Mesendoderm (in vitro differentiated cells): ENCODE data around the gene FAM181A.

Experiments
- DNase-seq: peaks from one replicate; pipeline ENCODE4 v3.0.0; 2013
- H2AK5ac ChIP-seq: 2 replicates; pipeline ENCODE4 v1.6.1; 2013; ENCODE audit warnings: low read length, inconsistent platforms
- H2BK120ac ChIP-seq: 2 replicates; pipeline ENCODE4 v1.6.1; 2013; ENCODE audit warnings: low read depth, mild to moderate bottlenecking, low read length, moderate library complexity, mixed read lengths
- H2BK15ac ChIP-seq: replicated peaks from 2 replicates; pipeline ENCODE4 v1.6.1; 2013; ENCODE audit warnings: low read depth, mild to moderate bottlenecking, moderate library complexity
- H2BK5ac ChIP-seq: 2 replicates; pipeline ENCODE4 v1.6.1; 2013; ENCODE audit warnings: low read length, inconsistent platforms
- H3K18ac ChIP-seq: 2 replicates; pipeline ENCODE4 v1.6.1; 2013; ENCODE audit warnings: mild to moderate bottlenecking, low read length, mixed read lengths
- H3K23ac ChIP-seq: one replicate; pipeline ENCODE4 v1.6.1; 2013; ENCODE audit warnings: low read length
- H3K27ac ChIP-seq: 2 replicates; pipeline ENCODE4 v1.5.1; 2013; ENCODE audit warnings: low read depth, mild to moderate bottlenecking, inconsistent platforms, low read length, moderate library complexity
- H3K27me3 ChIP-seq: 2 replicates; pipeline ENCODE4 v1.6.1; 2013; ENCODE audit warnings: low read length, control low read depth, mild to moderate bottlenecking, inconsistent platforms; ENCODE audit not compliant: insufficient read depth, poor library complexity
- H3K36me3 ChIP-seq: 2 replicates; pipeline ENCODE4 v1.6.1; 2013; ENCODE audit warnings: low read length, inconsistent platforms; ENCODE audit not compliant: control insufficient read depth, insufficient read depth
- H3K4ac ChIP-seq: one replicate; pipeline ENCODE4 v1.6.1; 2013; ENCODE audit warnings: low read depth, mild to moderate bottlenecking, low read length, moderate library complexity
- H3K4me1 ChIP-seq: 2 replicates; pipeline ENCODE4 v1.6.1; 2013; ENCODE audit warnings: low read depth, low read length, inconsistent platforms; ENCODE audit not compliant: control insufficient read depth
- H3K4me2 ChIP-seq: 2 replicates; pipeline ENCODE4 v1.6.1; 2013; ENCODE audit warnings: low read length
- H3K4me3 ChIP-seq: 2 replicates; pipeline ENCODE4 v1.5.1; 2013; ENCODE audit warnings: mild to moderate bottlenecking, low read length
- H3K56ac ChIP-seq: one replicate; pipeline ENCODE4 v1.6.1; 2013; ENCODE audit warnings: low read length
- H3K79me1 ChIP-seq: 2 replicates; pipeline ENCODE4 v1.6.1; 2013; ENCODE audit warnings: low read length, inconsistent platforms
- H3K79me2 ChIP-seq: 2 replicates; pipeline ENCODE4 v1.6.1; 2013; ENCODE audit warnings: mild to moderate bottlenecking, low read length; ENCODE audit not compliant: control insufficient read depth, insufficient read depth
- H3K9ac ChIP-seq: 2 replicates; pipeline ENCODE4 v1.6.1; 2013; ENCODE audit warnings: low read length, inconsistent platforms
- H4K5ac ChIP-seq: one replicate; pipeline ENCODE4 v1.6.1; 2013; ENCODE audit warnings: low read length
- H4K8ac ChIP-seq: one replicate; pipeline ENCODE4 v1.6.1; 2013; ENCODE audit warnings: low read depth, mild to moderate bottlenecking, control low read depth, low read length, moderate library complexity
- WGBS: extraction: QIAGEN DNeasy Blood & Tissue Kit; methylation state at CpG from one replicate; pipeline ENCODE4 v1.1.7; 2013; ENCODE audit warnings: low lambda C conversion rate, missing lambda C conversion rate; ENCODE audit not compliant: insufficient coverage; ENCODE audit errors: extremely low coverage; 5-methylcytosine and 5-hydroxymethylcytosine counted together

Gene FAM181A

DNA sequence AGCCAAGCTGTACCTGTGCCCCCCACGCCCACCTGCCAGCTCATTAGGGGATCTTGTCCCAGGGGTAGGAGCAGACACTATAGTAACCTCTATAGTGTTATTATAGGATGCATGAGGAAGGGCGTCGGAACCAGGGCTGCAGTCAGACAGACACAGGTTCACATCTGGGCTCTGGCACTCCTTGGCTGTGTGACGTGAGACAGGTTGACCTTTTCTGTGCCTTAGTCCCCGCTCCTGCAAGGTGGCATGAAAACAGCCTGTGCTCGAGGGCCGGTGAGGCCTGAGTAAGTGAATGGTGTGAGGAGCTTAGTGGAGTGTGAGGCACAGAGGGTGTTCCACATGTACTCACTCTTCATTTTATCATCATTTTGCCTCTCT lies 30.2 kb downstream of the FAM181A start:
- no peaks in the 10 kb centered on the region for H3K79me2 ChIP-seq
- H3K4me3 ChIP-seq, result no peak overlapping the region
- H3K4me2 ChIP-seq, result no peak overlapping the region

DNA sequence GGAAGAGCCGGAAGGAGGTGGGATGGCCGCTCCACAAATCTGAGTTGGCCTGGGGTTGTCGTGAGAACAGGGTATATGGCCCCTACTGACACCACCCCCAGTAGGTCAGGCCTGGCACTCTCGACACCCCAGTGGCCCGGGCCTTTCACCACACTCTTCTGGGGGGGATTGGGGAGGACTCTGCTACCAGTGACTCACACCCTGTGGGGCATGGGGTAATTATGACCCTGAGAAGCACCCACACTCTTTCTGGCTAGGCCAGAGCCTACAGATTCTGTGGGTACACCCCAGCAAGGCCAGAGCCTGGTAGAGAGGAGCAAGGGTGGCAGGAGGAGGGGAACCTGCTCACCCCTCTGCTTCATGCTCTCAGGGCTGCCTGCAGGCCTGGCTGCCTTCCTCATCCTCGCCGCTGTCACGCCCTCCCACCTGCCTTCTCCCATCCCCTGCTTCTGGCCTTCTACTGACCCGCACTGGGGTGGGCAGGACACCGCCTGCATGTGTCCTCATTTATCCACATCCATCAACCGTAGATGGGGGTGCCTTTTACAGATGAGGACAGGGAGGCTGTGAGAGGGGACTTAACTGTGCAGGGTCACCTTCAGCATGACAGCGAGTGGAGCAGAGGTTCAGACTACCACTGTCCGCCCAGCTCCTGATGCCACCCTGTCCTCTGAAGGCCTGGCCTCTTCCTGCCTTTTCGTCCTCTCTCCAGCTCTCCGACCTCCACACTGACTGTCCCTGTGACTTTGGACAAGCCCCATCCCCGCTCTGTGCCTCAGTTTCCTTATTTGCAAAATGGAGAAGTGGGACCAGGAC lies 30.8 kb downstream of the FAM181A start:
- Histone ChIP-seq H3K4me2 (no peak overlapping the region), H3K18ac (no peak overlapping the region), H3K4me1 (peaks cover 7% of the 10 kb centered on the region), H3K36me3 (no peaks in the 10 kb centered on the region), H3K27ac (no peak overlapping the region), H3K79me2 (no peaks in the 10 kb centered on the region), H2BK120ac (no peak overlapping the region), H3K27me3 (no peaks in the 10 kb centered on the region), H3K4ac (no peak overlapping the region), H3K4me3 (no peak overlapping the region), H3K23ac (no peak overlapping the region), H4K8ac (no peak overlapping the region), H2AK5ac (no peak overlapping the region), H4K5ac (no peak overlapping the region), H3K56ac (no peak overlapping the region), H3K9ac (no peak overlapping the region), H2BK15ac (no peak overlapping the region), H3K79me1 (no peaks in the 10 kb centered on the region), H2BK5ac (no peak overlapping the region)
- no peak for DNase-seq
- WGBS, result no CpG with 5 or more reads among the region's 16 CpGs

More for the DNA sequence above, 30.2 kb downstream of the FAM181A start:
- Histone ChIP-seq H4K8ac (no peak overlapping the region), H3K79me1 (no peaks in the 10 kb centered on the region), H3K4me1 (peaks cover 7% of the 10 kb centered on the region), H3K56ac (no peak overlapping the region), H2BK15ac (no peak overlapping the region), H2BK5ac (no peak overlapping the region), H2AK5ac (no peak overlapping the region), H3K27me3 (no peaks in the 10 kb centered on the region), H3K36me3 (no peaks in the 10 kb centered on the region), H3K9ac (no peak overlapping the region), H3K4ac (no peak overlapping the region), H3K27ac (no peak overlapping the region), H4K5ac (no peak overlapping the region), H2BK120ac (no peak overlapping the region), H3K23ac (no peak overlapping the region), H3K18ac (no peak overlapping the region)
- no peak for DNase-seq
- no CpG with 5 or more reads among the region's 7 CpGs for WGBS

DNA sequence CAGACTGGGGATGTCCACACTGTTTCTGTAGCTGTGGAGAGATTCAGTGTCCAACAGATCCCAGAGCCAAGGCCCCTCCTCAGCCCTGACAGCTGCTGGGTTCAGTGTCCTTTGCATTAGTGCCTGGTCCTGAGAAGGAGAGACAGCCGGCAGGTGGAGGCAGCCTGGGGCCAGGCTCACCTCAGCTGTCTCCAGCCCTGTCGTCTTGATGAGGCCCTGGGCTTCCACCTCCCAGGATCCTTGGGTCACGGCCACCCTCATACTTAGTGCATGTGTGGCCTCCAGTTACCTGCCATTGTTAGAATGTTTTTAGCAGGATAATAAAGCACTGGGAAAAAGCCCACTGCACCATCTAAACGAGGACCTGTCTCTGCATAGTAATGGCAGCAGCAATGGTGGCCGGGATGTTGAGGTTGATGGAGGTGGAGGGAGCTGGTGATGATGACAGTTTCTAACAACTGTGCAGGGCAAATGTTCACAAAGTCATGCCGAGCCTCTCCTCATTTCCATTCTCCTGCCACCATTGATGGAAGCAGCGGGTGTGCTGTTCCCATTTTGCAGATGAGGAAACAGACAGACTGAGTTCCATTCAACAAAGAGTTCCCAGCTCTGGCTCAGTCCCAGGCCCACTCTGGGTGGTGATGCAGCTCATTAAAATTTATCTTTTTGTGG lies 31.6 kb downstream of the FAM181A start:
- Histone ChIP-seq H3K4me2 (no peak overlapping the region), H3K36me3 (no peaks in the 10 kb centered on the region), H4K8ac (no peak overlapping the region), H3K4me1 (peaks cover 7% of the 10 kb centered on the region), H3K27me3 (no peaks in the 10 kb centered on the region), H4K5ac (no peak overlapping the region), H3K23ac (no peak overlapping the region), H2BK120ac (no peak overlapping the region), H3K9ac (no peak overlapping the region), H3K79me2 (no peaks in the 10 kb centered on the region), H2BK15ac (no peak overlapping the region), H3K4me3 (no peak overlapping the region), H3K4ac (no peak overlapping the region), H3K56ac (peak overlapping the region; percentile 56), H3K27ac (no peak overlapping the region), H3K79me1 (no peaks in the 10 kb centered on the region), H2BK5ac (no peak overlapping the region), H2AK5ac (no peak overlapping the region), H3K18ac (no peak overlapping the region)
- no CpG with 5 or more reads among the region's 7 CpGs for WGBS
- DNase-seq, result no peak

DNA sequence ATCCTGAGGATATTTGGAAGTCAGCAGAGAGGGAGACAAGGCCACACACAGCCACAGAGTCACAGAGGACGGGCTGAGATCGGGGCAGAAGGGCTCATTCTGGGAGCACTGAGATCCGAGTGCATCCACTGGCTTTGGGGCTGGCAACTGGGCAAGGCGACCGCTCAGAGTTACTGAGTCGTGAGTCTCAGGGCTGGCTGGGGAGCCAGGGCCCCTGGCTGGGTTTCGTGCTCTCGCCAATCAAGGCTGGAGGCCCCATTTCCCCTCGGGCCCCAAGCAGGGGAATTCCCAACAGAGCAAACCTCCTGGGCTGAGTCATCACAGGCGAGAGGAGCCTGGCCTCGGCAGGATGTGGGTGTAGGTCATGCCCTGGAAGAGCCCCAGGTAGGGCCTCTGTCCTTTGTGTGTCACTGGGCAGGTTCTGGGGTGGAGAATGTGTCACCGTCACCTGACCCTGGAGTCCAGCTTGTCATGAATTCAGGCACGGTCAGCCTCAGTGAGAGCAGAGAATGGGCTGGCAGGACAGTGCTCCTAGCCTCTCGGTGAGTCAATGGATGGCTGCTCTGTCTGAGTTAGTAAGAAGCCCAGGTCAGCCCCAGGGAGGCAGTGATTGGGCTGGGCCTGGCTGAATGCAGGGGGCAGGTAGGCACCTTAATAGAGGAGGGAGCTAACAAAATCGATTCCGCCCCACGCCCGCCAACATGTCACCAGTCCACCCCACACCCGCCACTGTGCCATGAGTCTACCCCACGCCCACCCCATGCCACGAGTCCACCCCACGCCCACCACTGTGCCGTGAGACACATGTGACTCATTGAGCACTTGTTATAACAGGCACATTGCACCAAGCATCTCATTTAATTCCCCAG lies 32.3 kb downstream of the FAM181A start:
- Histone ChIP-seq H3K4ac (no peak overlapping the region), H3K9ac (no peak overlapping the region), H3K4me2 (no peak overlapping the region), H3K79me2 (no peaks in the 10 kb centered on the region), H3K4me3 (no peak overlapping the region), H3K23ac (peak overlapping the region; percentile 66), H3K36me3 (no peaks in the 10 kb centered on the region), H2BK15ac (no peak overlapping the region), H2BK120ac (no peak overlapping the region), H3K56ac (peak overlapping the region; percentile 56), H3K27ac (no peak overlapping the region), H2AK5ac (no peak overlapping the region), H4K8ac (no peak overlapping the region), H3K79me1 (no peaks in the 10 kb centered on the region), H4K5ac (no peak overlapping the region), H3K27me3 (no peaks in the 10 kb centered on the region), H3K18ac (no peak overlapping the region), H2BK5ac (no peak overlapping the region), H3K4me1 (peaks cover 7% of the 10 kb centered on the region)
- peak; percentile 92 for DNase-seq
- no CpG with 5 or more reads among the region's 23 CpGs for WGBS

DNA sequence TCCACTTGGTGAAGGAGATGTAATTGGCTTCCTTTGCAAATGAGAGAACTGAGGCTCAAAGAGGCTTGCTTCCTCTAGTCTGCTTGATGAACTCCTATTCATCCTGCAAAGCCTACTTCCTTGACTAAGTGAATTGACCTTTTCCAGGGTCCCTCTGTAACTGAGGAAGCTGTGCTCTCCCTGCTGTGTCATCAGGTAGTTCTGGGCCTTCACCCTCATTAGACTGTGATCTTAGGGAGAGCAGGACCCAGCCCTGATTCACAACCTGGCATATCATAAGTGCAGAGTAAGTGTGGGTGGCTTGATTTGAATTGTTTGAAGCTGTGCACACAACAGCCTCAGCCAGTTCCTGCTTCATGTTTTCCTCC lies 32.9 kb downstream of the FAM181A start:
- Histone ChIP-seq H3K4me3 (no peak overlapping the region), H3K79me1 (no peaks in the 10 kb centered on the region), H3K79me2 (no peaks in the 10 kb centered on the region), H3K4me1 (peaks cover 7% of the 10 kb centered on the region), H3K23ac (no peak overlapping the region), H2BK15ac (no peak overlapping the region), H3K56ac (no peak overlapping the region), H3K4ac (no peak overlapping the region), H3K9ac (no peak overlapping the region), H3K27ac (no peak overlapping the region), H3K36me3 (no peaks in the 10 kb centered on the region), H4K5ac (no peak overlapping the region), H3K18ac (no peak overlapping the region), H3K27me3 (no peaks in the 10 kb centered on the region), H2BK120ac (no peak overlapping the region), H3K4me2 (no peak overlapping the region), H2BK5ac (no peak overlapping the region), H2AK5ac (no peak overlapping the region), H4K8ac (no peak overlapping the region)
- no peak for DNase-seq
